ENCODE data around the gene NT5DC4.
A peak's percentile ranks its signal among the peaks of the same experiment; 100 is the strongest.

NT5DC4 gene

GRCh38 chr2:112757265-112757664 is 36.4 kb downstream of the NT5DC4 start:
- no peak for DNase-seq

- no peak for DNase-seq
Measured at GRCh38 chr2:112758711-112759110, 37.9 kb downstream of the NT5DC4 start.

- no peak for DNase-seq
Measured at GRCh38 chr2:112760149-112760548, 39.3 kb downstream of the NT5DC4 start.

- DNase-seq, result no peak
Measured at GRCh38 chr2:112762276-112762675, 41.5 kb downstream of the NT5DC4 start.

GRCh38 chr2:112764071-112765044 is 43.5 kb downstream of the NT5DC4 start, which contains the start of gene CKAP2L:
Gene CKAP2L (minus strand): TSS chr2:112764609. CDS start chr2:112764598, 11 bp downstream.
- peak; percentile 92 for DNase-seq

- no peak for DNase-seq
Measured at GRCh38 chr2:112765251-112765650, 44.4 kb downstream of the NT5DC4 start.

- DNase-seq, result no peak
Measured at GRCh38 chr2:112767693-112768330, 47.0 kb downstream of the NT5DC4 start.

GRCh38 chr2:112768432-112768831 is 47.6 kb downstream of the NT5DC4 start:
- no peak for DNase-seq

- DNase-seq, result no peak
Measured at GRCh38 chr2:112772322-112772721, 51.5 kb downstream of the NT5DC4 start.

GRCh38 chr2:112772911-112773475 is 52.2 kb downstream of the NT5DC4 start:
- no peak for DNase-seq

- no peak for DNase-seq
Measured at GRCh38 chr2:112773556-112773955, 52.7 kb downstream of the NT5DC4 start.

GRCh38 chr2:112774536-112775285 is 53.9 kb downstream of the NT5DC4 start:
- DNase-seq, result no peak

GRCh38 chr2:112776113-112776512 is 55.3 kb downstream of the NT5DC4 start:
- DNase-seq, result no peak

GRCh38 chr2:112777036-112777435 is 56.2 kb downstream of the NT5DC4 start:
- DNase-seq, result no peak

GRCh38 chr2:112779598-112779997 is 58.8 kb downstream of the NT5DC4 start:
- DNase-seq, result no peak

- no peak for DNase-seq
Measured at GRCh38 chr2:112782234-112782799, 61.5 kb downstream of the NT5DC4 start.

GRCh38 chr2:112783187-112783714 is 62.4 kb downstream of the NT5DC4 start:
- no peak for DNase-seq

GRCh38 chr2:112784199-112785189 is 63.7 kb downstream of the NT5DC4 start, which contains the start of gene IL1A:
Gene IL1A (minus strand): TSS chr2:112784493. CDS start chr2:112783770, 723 bp downstream.
- no peak for DNase-seq

GRCh38 chr2:112787294-112787693 is 66.5 kb downstream of the NT5DC4 start:
- DNase-seq, result no peak

- DNase-seq, result no peak
Measured at GRCh38 chr2:112787729-112788393, 67.0 kb downstream of the NT5DC4 start.
